ENCODE data around the gene DNM1.

DNM1 gene

GRCh38 chr9:128280084-128280622, 77.0 kb downstream of the DNM1 start:
- DNase-seq: no peak

GRCh38 chr9:128282500-128282899, 79.3 kb downstream of the DNM1 start:
- no peak for DNase-seq

- no peak for DNase-seq
These were observed 82.0 kb downstream of the DNM1 start for GRCh38 chr9:128285033-128285784.

GRCh38 chr9:128286440-128286839, 83.3 kb downstream of the DNM1 start:
- no peak for DNase-seq

- DNase-seq: no peak
These were observed 85.3 kb downstream of the DNM1 start for GRCh38 chr9:128288273-128289004.

GRCh38 chr9:128292009-128292408, 88.8 kb downstream of the DNM1 start:
- DNase-seq: no peak

- DNase-seq: no peak
These were observed 89.9 kb downstream of the DNM1 start for GRCh38 chr9:128293091-128293490.

GRCh38 chr9:128294142-128294541, 91.0 kb downstream of the DNM1 start:
- no peak for DNase-seq

- DNase-seq: no peak
These were observed 93.4 kb downstream of the DNM1 start for GRCh38 chr9:128296340-128297220.

GRCh38 chr9:128297221-128297773, 94.1 kb downstream of the DNM1 start:
- no peak for DNase-seq

- DNase-seq: no peak
These were observed 95.6 kb downstream of the DNM1 start for GRCh38 chr9:128298535-128299482.

- DNase-seq: no peak
These were observed 101.2 kb downstream of the DNM1 start for GRCh38 chr9:128304136-128304970.
